Hepatocyte (in vitro differentiated cells): ENCODE results near the gene DDX39A. TPM values are rescaled to one million over a fixed set of nuclear protein-coding genes. Genes with fewer than 3 reads are reported as not detected.
"Not testable (repeated sequence)": the region's sequence is repeated elsewhere in the genome, so short reads cannot be mapped to it uniquely, and the experiment has no call there.

Experiments
- DNase-seq: peaks from one replicate; pipeline ENCODE4 v3.0.0-alpha.2; 2016; ENCODE audit warnings: low spot score
- H2AFZ ChIP-seq: fragments of 200-600 bp; sonication (generic); 2 replicates; pipeline ENCODE4 v1.6.0; 2016; ENCODE audit warnings: antibody characterized with exemption, mild to moderate bottlenecking
- H3K27ac ChIP-seq: fragments of 200-600 bp; sonication (generic); 2 replicates; pipeline ENCODE4 v1.5.1; 2016; ENCODE audit warnings: mild to moderate bottlenecking
- H3K27me3 ChIP-seq: fragments of 200-600 bp; sonication (generic); 2 replicates; pipeline ENCODE4 v1.6.1; 2016
- H3K36me3 ChIP-seq: fragments of 200-600 bp; sonication (generic); replicated peaks from 2 replicates; pipeline ENCODE4 v1.5.1; 2016; ENCODE audit warnings: low read depth; ENCODE audit not compliant: insufficient read depth
- H3K4me1 ChIP-seq: fragments of 200-600 bp; sonication (generic); 2 replicates; pipeline ENCODE4 v1.5.1; 2016; ENCODE audit warnings: mild to moderate bottlenecking, moderate library complexity; ENCODE audit not compliant: insufficient read depth
- H3K4me2 ChIP-seq: fragments of 200-600 bp; sonication (generic); 2 replicates; pipeline ENCODE4 v1.6.0; 2016
- H3K4me3 ChIP-seq: fragments of 200-600 bp; sonication (generic); 2 replicates; pipeline ENCODE4 v1.5.1; 2016; ENCODE audit warnings: mild to moderate bottlenecking
- H3K79me2 ChIP-seq: fragments of 200-600 bp; sonication (generic); 2 replicates; pipeline ENCODE4 v1.6.0; 2017; ENCODE audit warnings: mild to moderate bottlenecking
- H3K9me2 ChIP-seq: fragments of 200-600 bp; sonication (generic); replicated peaks from 2 replicates; pipeline ENCODE4 v1.6.0; 2017; ENCODE audit warnings: mild to moderate bottlenecking; ENCODE audit not compliant: insufficient read depth
- H3K9me3 ChIP-seq: fragments of 200-600 bp; sonication (generic); 2 replicates; pipeline ENCODE4 v1.5.1; 2016; ENCODE audit warnings: low read depth, mild to moderate bottlenecking
- H4K20me1 ChIP-seq: fragments of 200-600 bp; sonication (generic); 2 replicates; pipeline ENCODE4 v1.6.0; 2016; ENCODE audit warnings: mild to moderate bottlenecking; ENCODE audit not compliant: insufficient read depth, poor library complexity, severe bottlenecking
- EZH2 ChIP-seq: fragments of 200-600 bp; sonication (generic); IDR thresholded peaks from 2 replicates; pipeline ENCODE4 v1.6.1; 2016; ENCODE audit warnings: antibody characterized with exemption, mild to moderate bottlenecking, borderline replicate concordance
- EZH2phosphoT487 ChIP-seq: fragments of 200-600 bp; sonication (generic); IDR thresholded peaks from one replicate; pipeline ENCODE4 v1.6.1; 2018; ENCODE audit warnings: antibody characterized with exemption, mild to moderate bottlenecking, low read depth, moderate library complexity; ENCODE audit not compliant: unreplicated experiment, severe bottlenecking
- WGBS: methylation state at CpG from one replicate; pipeline ENCODE4 v1.1.6; 2016; ENCODE audit warnings: low lambda C conversion rate; ENCODE audit errors: missing lambda C conversion rate; 5-methylcytosine and 5-hydroxymethylcytosine counted together
- polyA plus RNA-seq: library from polyadenylated mRNA; unstranded; fragments of >200 nt; fragmentation: Nextera tagmentation; extraction: Ambion mirVana; gene quantifications from 2 replicates; pipeline ENCODE4 v1.2.1, GENCODE V29; 2016
- total RNA-seq: library from RNA; depleted of rRNA; stranded (reverse); fragments of >200 nt; gene quantifications from 2 replicates; pipeline ENCODE4 v1.2.3, GENCODE V29; 2014
- TF ChIP-seq, protein P1 (sequence below): fragments of 200-600 bp; sonication (generic); IDR thresholded peaks from 2 replicates; pipeline ENCODE4 v1.5.1; 2016; ENCODE audit warnings: antibody characterized with exemption, mild to moderate bottlenecking; ENCODE audit not compliant: poor library complexity

DDX39A gene
- total and polyA plus RNA-seq, 2 experiments from 2014 or later, result 79.2 to 106 TPM

- Histone ChIP-seq H3K4me3 (no peak overlapping the region), H3K36me3 (no peaks in the 10 kb centered on the region), H3K27ac (no peak overlapping the region), H3K27me3 (no peaks in the 10 kb centered on the region), H2AFZ (no peak overlapping the region), H4K20me1 (no peaks in the 10 kb centered on the region), H3K9me2 (no peaks in the 10 kb centered on the region), H3K9me3 (no peaks in the 10 kb centered on the region), H3K79me2 (no peaks in the 10 kb centered on the region), H3K4me2 (no peak overlapping the region), H3K4me1 (peaks cover 5% of the 10 kb centered on the region)
- TF ChIP-seq EZH2phosphoT487, result no peak
- TF ChIP-seq EZH2, result no peak
- TF ChIP-seq, protein P1, sequence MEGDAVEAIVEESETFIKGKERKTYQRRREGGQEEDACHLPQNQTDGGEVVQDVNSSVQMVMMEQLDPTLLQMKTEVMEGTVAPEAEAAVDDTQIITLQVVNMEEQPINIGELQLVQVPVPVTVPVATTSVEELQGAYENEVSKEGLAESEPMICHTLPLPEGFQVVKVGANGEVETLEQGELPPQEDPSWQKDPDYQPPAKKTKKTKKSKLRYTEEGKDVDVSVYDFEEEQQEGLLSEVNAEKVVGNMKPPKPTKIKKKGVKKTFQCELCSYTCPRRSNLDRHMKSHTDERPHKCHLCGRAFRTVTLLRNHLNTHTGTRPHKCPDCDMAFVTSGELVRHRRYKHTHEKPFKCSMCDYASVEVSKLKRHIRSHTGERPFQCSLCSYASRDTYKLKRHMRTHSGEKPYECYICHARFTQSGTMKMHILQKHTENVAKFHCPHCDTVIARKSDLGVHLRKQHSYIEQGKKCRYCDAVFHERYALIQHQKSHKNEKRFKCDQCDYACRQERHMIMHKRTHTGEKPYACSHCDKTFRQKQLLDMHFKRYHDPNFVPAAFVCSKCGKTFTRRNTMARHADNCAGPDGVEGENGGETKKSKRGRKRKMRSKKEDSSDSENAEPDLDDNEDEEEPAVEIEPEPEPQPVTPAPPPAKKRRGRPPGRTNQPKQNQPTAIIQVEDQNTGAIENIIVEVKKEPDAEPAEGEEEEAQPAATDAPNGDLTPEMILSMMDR, result no peak
- 90% methylated on average over 26 of the region's 26 CpGs for WGBS
- no peak for DNase-seq
These were observed 16.6 kb downstream of the DDX39A start for GRCh38 chr19:14402332-14403144.

DNA sequence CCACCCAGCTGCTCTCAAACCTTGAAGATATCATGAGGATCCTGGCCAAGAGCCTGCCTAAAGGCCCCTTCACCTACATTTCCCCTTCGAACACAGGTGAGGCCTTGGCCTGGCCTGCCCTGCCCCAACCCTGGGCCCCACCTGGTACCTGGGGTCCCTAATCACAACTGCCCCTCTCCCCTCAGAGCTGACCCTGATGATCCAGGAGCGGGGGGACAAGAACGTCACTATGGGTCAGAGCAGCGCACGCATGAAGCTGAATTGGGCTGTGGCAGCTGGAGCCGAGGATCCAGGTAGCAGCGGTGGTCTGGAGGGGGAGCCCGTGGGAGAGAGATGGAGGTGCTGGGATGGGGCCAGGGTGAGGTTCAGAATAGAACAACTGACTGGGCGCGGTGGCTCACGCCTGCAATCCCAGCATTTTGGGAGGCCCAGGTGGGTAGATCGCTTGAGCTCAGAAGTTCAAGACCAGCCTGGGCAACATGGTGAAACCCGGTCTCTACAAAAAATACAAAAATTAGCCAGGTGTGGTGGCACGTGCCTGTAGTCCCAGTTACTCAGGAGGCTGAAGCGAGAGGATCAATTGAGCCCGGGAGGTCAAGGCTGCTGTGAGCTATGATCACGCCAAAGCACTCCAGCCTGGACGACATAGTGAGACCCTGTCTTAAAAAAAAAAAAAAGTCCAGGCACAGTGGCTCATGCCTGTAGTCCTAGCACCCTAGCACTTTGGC lies 17.5 kb downstream of the DDX39A start:
- TF ChIP-seq, protein P1, result no peak
- TF ChIP-seq EZH2phosphoT487 (no peak), EZH2 (no peak)
- no peak overlapping the region for H2AFZ ChIP-seq
- H3K27me3 ChIP-seq, result no peaks in the 10 kb centered on the region
- no peaks in the 10 kb centered on the region for H3K36me3 ChIP-seq
- no peaks in the 10 kb centered on the region for H3K9me2 ChIP-seq
- H3K27ac ChIP-seq, result no peak overlapping the region
- H3K79me2 ChIP-seq, result no peaks in the 10 kb centered on the region
- DNase-seq, result no peak
- no peaks in the 10 kb centered on the region for H4K20me1 ChIP-seq
- H3K4me3 ChIP-seq, result no peak overlapping the region
- peaks cover 4% of the 10 kb centered on the region for H3K4me1 ChIP-seq
- H3K9me3 ChIP-seq, result no peaks in the 10 kb centered on the region
- no peak overlapping the region for H3K4me2 ChIP-seq
- 92% methylated on average over 18 of the region's 18 CpGs for WGBS

DNA sequence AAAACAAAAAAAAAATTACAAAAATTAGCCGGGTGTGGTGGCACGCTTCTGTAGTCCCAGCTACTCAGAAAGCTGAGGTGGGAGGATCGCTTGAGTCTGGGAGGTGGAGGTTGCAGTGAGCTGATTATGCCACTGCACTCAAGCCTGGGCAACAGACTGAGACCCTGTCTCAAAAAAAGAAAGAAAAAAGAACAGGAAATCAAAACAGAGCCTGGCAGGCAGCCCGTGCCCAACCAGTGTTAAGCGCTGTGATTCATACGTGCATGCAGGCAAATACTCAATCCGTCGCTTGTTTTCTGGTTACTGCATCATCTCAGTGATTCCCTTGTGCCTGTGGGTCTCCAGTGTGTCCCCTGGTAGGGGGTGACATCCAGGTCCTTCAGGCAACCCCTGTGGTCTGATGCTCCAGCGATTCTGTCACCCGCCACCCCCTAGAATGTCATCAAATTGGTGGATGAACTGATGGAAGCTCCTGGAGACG lies 18.1 kb downstream of the DDX39A start:
- Histone ChIP-seq H3K79me2 (no peaks in the 10 kb centered on the region), H3K27ac (no peak overlapping the region), H3K9me3 (no peaks in the 10 kb centered on the region), H3K9me2 (no peaks in the 10 kb centered on the region), H3K4me1 (no peaks in the 10 kb centered on the region), H2AFZ (no peak overlapping the region), H4K20me1 (no peaks in the 10 kb centered on the region), H3K36me3 (no peaks in the 10 kb centered on the region), H3K27me3 (no peaks in the 10 kb centered on the region), H3K4me2 (no peak overlapping the region), H3K4me3 (no peak overlapping the region)
- TF ChIP-seq, protein P1, result no peak
- TF ChIP-seq EZH2phosphoT487, result no peak
- no peak for DNase-seq
- 91% methylated on average over 11 of the region's 11 CpGs for WGBS

DNA sequence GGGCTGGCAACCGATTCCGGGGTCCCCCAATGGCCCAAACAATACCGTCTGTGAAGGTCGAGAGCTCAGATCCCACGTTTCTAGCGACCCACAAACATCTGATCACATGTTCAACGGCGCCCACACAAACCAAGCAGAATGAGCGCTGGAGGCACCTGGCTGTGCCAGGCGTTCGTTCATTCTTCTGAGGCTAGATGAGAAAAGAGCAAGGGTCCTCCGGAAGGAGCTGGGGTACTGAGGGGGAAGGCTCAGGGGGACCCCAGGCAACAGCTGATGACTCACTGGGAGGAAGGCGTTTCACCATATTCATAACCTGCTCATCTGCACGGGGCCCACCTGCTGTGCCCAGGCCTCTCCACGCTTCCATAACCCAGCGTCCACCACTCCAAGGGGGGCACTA lies 22.0 kb downstream of the DDX39A start:
- H4K20me1 ChIP-seq, H3K27me3 ChIP-seq, H3K9me3 ChIP-seq, H3K27ac ChIP-seq, H3K4me2 ChIP-seq, H3K9me2 ChIP-seq, H3K4me3 ChIP-seq, H3K4me1 ChIP-seq, H2AFZ ChIP-seq, H3K36me3 ChIP-seq, H3K79me2 ChIP-seq, DNase-seq: not testable (repeated sequence)
- 91% methylated on average over 16 of the region's 16 CpGs for WGBS

- H3K4me3 ChIP-seq, H3K4me1 ChIP-seq, H3K9me2 ChIP-seq, DNase-seq, H3K9me3 ChIP-seq, H3K4me2 ChIP-seq, H2AFZ ChIP-seq, H4K20me1 ChIP-seq, H3K36me3 ChIP-seq, H3K27ac ChIP-seq, H3K79me2 ChIP-seq, H3K27me3 ChIP-seq: not testable (repeated sequence)
- 93% methylated on average over 3 of the region's 3 CpGs for WGBS
These were observed 22.4 kb downstream of the DDX39A start for GRCh38 chr19:14396730-14397129.
